GM10847 (cell line): ENCODE data around the gene NUP54.

Source experiments
- POLR2A ChIP-seq: IDR thresholded peaks from 2 replicates; pipeline ENCODE4 v1.6.1; 2011; ENCODE audit not compliant: insufficient read length; ENCODE audit errors: extremely low read depth

The NUP54 gene, protein sequence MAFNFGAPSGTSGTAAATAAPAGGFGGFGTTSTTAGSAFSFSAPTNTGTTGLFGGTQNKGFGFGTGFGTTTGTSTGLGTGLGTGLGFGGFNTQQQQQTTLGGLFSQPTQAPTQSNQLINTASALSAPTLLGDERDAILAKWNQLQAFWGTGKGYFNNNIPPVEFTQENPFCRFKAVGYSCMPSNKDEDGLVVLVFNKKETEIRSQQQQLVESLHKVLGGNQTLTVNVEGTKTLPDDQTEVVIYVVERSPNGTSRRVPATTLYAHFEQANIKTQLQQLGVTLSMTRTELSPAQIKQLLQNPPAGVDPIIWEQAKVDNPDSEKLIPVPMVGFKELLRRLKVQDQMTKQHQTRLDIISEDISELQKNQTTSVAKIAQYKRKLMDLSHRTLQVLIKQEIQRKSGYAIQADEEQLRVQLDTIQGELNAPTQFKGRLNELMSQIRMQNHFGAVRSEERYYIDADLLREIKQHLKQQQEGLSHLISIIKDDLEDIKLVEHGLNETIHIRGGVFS

DNA sequence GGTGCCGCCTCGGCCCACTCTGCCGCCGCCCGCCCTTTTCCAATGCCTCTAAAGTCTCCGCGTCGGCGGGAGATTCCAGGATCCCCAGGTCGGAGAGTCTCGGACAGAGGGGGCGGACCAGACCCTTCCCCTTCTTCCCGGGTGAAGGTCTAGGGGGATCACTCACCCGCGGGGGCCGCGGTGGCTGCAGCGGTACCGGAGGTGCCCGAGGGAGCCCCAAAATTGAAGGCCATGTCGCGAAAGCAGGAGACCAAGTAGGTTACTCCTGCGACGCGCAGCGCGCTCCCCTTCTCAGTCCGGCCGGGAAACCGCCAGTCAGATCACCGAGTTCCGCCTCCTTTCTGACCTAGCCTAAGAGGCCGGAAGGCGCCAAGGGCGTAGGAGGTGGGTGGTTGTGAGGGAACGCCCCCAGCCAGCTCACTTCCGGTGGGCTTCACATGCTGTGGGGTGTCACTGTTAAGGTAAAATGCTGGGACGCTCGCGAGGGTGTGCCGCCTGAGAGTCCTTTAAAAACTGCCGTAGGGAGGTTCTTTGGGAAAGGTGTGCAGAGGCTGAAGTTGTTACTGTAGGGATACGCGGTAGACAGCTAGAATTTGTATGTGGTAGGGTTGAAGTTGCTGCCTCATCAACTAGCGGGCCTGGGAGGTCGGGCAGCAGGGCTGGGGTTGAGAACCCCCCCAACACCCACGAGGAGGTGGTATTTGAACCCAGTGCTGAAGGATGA, at the start of gene NUP54:
Gene NUP54, minus strand, starts transcription at position 256 of the 724 bp plus-strand sequence. Its CDS starts 23 bp downstream, at position 233.
- peak; percentile 79 for TF ChIP-seq POLR2A

DNA sequence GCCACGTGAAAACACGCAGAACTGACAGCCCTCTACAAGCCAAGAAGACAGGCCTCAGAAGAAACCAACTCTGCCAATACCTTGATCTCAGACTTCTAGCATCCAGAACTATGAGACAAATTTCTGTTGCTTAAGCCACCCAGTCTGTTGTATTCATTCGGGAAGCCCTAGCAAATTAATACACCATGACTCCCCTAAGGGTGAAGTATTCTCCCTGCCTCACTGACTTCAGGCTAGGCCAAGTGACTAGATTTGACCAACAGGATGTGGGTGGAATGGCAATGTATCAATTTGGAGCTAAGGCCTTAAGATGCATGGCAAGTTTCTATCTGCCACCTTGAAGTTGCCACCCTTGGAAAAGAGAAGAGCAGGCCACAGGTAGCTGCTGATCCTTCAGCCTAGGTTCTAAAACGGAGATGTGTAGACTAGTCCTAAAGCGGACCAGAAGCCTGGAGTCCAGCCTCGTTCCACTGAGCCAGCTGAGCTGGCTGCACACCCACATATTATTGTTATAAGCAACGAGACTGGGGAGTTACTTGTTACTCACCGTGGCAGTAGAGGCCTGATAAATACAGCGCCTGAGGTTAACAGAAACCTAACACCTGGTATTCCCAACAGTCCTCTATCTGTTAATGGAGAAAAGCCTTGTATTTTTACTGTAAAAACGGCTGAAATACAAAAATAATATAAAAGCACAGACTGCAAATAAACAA, 49.0 kb upstream of the NUP54 start:
- TF ChIP-seq POLR2A = no peak

DNA sequence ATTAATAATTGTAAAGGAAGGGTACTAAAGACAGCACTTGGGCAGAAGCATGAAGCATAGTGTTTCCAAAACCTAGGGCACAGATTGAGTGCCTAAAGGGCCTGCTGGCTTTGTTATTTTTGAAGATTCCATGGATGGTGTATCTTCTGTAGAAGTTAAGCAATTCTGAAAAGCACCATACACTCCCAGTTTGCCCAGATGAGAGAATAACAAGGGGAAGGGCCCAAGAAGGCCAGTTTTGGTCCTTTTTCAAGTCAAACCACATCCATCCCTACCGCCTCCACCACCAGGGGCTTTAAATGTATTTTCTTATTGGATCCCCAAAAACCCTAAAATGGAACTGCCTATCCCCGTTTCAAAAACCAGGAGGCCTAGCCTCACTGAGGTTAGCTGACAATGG, 48.2 kb upstream of the NUP54 start:
- no peak for TF ChIP-seq POLR2A

DNA sequence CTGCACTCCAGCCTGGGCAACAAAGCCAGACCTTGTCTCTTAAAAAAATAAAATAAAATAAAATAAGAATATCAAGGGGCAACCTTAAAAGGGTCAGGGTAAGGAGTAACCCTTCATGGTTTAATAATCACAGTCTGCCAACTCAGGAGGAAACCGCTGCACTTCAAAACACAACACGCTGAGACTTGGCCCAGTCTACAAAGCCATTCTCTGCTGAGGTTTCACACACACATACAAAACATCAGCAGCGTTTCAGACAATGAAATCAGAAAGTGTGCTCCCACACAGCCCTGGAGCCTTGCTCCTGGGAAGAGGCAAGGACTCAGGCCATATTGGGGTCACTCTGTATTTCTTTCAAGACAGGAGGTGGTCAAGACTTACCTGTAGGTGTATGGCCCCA, 47.1 kb upstream of the NUP54 start:
- TF ChIP-seq POLR2A = no peak

DNA sequence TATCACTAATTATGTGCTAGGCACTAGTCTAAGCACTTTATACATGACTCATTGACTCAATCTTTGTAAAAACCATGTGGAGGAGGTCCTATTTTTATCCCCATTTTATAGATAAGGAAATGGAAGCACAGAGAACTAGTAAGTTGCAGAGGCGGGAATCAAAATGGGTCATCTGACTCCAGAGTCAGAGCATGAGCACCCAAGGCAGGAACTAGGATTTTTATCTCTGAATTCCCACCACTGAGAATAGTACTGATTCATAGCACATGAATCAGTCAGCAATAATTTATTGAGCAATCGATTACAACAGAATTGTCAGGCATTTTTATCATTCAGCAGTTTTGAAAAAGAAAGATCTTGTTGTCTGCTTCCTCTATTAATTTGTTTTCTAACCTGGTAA, 46.1 kb upstream of the NUP54 start:
- no peak for TF ChIP-seq POLR2A

DNA sequence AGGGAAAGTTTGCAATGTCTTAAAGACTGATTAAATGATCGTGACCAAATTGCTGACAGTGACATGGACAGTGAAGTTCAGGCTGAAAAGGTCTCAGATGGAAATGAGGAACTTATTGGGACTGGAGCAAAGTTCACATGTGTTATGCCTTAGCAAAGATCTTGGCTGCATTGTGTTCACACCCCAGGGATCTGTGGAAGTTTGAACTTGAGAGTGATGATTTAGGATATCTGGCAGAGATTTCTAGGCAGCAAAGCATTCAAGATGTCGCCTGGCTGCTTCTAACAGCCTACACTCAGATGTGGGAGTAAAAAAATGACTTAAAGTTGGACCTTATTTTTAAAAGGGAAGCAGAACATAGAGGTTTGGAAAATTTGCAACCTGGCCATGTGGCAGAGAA, 44.0 kb upstream of the NUP54 start:
- no peak for TF ChIP-seq POLR2A

DNA sequence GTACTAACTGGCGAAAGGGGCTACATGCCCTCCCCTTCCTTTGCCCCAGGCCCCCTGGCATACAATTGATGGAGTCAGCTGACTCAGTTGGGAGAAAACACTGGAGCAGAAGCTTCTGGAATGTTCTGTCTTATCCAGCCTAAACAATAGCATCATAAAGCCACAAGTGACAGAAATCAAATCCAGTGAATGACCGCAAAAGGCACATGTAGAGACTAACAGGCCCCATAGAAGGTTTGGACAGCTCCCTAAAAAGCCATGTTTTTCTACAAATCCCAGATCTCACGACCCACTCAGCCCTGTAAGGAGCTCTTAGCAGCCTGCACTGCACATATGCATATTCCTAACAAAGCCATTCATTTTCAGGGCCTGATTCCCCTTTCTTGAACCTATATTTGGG, 40.4 kb upstream of the NUP54 start:
- TF ChIP-seq POLR2A = no peak

DNA sequence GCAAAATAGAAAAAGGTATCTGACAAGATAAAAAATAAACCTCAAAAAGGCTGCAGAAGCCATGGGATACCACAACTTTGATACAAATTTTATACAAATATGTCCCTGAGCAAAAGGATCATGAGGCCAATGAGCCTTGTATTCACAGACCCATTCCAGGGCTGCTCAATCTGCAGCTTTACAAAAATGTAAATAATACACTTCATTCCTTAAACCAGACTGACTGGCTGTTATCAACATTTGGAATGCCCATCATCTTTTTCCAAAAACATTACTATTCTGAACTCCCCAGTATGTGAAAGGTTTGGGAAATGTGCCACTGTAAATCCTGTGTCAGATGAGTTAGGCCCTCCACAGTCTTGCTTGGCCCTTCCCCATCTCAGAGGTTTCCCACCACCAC, 40.0 kb upstream of the NUP54 start:
- TF ChIP-seq POLR2A = no peak

DNA sequence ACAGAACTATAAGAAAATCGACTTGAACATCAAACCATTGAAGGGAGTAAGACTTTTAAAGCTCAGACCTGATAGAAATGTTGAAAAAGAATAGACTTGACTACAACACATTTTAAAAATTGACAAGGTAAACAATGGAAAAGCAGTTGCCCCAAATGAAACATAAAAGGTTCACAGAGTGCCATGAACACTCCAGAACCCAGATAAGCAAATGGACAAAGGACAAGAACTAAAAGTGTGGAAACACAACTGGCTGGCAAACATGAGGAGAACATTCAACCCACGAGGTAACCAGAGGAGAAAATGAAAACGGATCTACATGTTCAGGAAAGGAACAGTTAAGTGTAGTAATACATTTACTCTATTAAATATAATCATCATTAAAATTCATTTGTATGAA, 39.0 kb upstream of the NUP54 start:
- no peak for TF ChIP-seq POLR2A

DNA sequence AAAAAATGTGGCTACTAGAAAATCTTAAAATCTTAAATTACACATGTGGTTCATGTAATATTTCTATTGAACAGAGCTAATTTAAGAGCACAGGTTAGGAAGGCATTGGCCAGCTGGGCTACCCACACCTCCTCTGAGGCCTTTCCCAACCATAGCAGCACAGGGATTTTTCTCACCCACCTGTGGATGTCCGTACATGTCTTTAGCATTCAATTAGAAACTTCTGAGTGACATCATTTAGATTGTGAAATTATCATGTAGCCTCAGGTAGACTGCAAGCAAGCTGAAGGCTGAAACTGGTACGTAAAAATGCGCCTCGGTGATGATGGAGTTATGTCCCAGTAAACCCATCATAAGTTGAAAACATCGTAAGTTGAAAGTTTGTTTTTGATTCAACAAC, 34.3 kb upstream of the NUP54 start:
- no peak for TF ChIP-seq POLR2A

DNA sequence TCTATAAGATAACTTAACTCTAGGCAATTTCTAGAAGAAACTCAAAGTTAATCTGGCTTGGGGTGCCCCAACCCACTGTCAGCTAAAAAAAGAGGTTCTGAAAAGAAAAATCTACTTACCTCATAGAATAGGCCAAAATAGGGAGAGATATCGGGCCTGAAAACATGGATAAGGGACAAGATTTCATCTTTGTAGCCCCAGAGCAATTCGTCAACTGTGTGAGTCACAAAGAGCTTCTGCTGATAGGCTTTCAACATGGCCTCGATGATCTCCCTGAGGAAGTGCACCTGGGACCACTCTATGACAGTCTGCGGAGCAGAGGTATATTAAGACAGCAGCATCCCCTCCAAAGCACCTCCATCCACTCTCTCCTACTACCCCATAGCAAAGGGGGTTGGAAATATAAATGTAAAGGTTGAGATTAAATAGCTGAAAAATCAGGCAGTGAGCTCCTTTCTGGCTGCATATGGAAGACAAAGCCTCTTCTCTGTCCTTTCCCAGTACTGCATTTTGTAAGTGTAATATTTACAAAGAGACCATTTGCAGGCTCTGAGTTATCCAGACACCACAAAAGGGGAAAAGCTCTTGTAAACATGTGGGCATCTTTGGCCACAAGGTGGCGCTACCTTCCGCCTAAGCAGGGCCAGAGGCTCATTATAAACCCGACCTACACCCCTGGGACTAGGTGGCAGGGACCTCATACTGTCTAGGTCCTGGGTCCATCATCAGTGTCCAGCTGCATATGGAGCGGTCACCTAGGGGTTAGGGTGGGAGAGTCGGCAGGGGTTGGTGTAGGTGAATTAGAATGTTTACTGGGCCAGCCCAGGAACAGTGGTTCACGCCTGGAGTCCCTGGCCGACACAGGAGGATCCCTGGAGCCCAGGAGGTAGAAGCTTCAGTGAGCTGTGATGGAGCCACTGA, 31.5 kb upstream of the NUP54 start:
- no peak for TF ChIP-seq POLR2A

DNA sequence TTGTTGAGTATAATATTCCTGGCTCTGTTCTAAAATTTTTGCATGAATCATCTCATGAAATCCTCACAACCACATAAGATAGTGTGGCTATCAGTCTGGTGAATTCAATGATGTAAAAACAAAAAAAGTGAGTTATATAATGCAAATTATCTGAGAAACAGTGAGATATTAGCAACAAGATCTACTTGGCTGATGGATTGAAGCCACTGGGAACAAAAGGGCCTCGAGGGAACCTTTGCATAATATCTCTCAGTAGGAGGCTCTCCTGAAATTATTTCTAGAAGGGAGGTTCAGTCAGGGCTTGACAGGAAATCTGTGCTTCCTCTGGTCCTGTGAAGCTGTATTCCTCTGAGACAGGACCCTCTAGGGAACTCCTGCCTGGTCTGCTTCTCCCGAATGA, 30.1 kb upstream of the NUP54 start:
- no peak for TF ChIP-seq POLR2A

DNA sequence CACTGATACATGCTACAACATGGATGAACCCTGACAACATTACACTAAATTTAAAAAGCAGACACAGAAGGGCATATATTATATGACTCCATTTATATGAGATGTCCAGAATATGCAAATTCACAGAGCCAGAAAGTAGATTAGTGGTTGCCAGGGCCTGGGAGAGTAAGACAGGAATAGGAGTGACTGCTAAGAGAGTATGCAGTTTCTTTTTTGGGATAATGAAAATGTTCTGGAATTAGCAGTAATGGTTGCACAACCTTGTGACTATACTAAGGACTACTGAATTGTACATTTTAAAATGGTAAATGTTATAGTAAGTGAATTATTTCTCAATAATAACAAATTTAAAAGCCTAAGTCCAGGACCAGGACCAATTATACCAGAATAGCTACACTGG, 29.5 kb upstream of the NUP54 start:
- TF ChIP-seq POLR2A = no peak

DNA sequence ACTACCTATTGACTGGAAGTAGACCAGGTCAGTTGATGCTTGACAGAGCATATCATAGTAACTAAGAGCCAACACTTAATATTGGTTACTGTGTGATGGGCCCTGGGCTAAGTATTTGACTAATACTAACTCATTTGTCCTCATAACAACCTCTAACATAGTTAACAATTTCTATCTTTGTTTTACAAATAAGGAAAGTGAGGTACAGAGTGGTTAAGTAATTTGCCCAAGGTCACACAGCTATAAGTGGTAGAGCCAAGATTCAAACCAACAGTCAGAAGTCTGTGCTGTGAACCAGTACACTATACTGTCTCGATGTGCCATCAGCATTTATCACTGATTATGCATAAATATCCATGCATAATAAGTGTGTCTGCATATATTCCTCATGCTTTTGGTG, 27.1 kb upstream of the NUP54 start:
- no peak for TF ChIP-seq POLR2A

DNA sequence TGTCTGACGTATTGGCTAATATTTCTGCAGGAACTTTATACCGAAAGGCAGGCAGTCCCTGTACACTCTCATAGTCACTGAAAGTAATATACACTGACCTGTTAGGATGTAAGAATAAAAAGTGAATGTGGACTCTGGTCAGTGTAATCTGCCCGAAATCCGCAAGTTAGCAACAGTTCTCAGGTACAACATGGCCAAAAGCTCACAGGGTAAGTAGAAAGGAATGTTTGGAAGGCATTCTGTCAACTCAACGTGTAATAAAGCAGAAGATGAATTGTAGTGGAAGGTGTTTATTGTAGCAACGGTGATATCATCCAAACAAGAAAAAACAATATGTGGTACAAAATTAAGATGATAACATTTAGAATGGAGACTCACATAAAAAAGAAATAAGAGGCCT, 26.0 kb upstream of the NUP54 start:
- no peak for TF ChIP-seq POLR2A
